Gastroesophageal sphincter (tissue), 3 donors: ENCODE results near the gene TSHR.

Source experiments
- EP300 ChIP-seq: sonication (generic); formaldehyde crosslinking; IDR thresholded peaks from one replicate; pipeline ENCODE4 v1.6.1; 2017; ENCODE audit warnings: antibody characterized with exemption, mild to moderate bottlenecking
- POLR2A ChIP-seq, 2 donors: fragments of 450-650 bp; IDR thresholded peaks; one replicate each; pipeline ENCODE4 v1.6.1; 2017; ENCODE audit warnings: antibody characterized with exemption in 2 of 2, mild to moderate bottlenecking in 2 of 2, moderate library complexity in 1 of 2
- TF ChIP-seq, protein P1 (sequence below), 4 experiments: fragments of 200-600 bp in 2 of 4; fragments of 450-650 bp in 2 of 4; sonication (generic) in 1 of 4; IDR thresholded peaks; one replicate each; pipeline ENCODE4 v1.5.1; 2017 to 2019; ENCODE audit warnings: antibody characterized with exemption in 4 of 4, mild to moderate bottlenecking in 2 of 4, moderate library complexity in 2 of 4

DNA sequence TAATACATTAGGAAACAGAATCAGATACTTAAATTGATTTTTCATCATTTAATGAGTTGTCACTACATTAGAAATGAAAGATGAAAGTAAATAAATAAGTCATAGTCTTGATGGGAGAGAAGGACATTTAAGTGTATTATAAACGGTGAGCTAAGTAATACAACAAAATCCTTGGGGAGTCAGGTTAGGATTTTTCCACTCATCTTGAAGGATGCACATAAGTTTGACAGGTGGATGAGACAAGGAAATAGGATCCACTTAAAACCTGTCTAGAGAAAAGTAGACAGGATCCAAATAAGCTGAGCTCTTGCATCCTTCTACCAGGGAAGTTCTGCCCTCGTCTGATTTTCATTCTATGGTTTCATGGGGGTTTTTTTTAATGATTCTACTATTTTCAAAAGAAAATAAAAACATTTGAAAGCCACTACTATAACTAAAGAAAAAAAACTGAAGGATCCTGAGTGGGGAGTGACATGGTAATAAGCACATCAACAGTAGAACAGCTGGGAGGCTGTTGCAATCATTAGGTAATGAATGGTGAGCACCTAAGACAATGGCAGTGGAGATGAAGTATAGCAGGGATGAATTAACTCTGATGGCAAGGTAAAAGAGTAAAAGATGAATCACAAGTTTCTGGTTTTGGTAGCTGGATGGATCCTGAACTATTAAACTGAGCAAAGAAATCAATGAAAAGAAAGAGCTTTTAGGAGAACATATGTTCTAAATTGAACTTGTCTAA, 30.9 kb upstream of the TSHR start:
- TF ChIP-seq, protein P1, sequence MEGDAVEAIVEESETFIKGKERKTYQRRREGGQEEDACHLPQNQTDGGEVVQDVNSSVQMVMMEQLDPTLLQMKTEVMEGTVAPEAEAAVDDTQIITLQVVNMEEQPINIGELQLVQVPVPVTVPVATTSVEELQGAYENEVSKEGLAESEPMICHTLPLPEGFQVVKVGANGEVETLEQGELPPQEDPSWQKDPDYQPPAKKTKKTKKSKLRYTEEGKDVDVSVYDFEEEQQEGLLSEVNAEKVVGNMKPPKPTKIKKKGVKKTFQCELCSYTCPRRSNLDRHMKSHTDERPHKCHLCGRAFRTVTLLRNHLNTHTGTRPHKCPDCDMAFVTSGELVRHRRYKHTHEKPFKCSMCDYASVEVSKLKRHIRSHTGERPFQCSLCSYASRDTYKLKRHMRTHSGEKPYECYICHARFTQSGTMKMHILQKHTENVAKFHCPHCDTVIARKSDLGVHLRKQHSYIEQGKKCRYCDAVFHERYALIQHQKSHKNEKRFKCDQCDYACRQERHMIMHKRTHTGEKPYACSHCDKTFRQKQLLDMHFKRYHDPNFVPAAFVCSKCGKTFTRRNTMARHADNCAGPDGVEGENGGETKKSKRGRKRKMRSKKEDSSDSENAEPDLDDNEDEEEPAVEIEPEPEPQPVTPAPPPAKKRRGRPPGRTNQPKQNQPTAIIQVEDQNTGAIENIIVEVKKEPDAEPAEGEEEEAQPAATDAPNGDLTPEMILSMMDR (IDR thresholded peaks at IDR 0.05): no peak
- TF ChIP-seq POLR2A (IDR thresholded peaks at IDR 0.05) (no peak), EP300 (no peak)
